Measurements from ENCODE around the gene GAGE10. TPM values are rescaled to one million over a fixed set of nuclear protein-coding genes. Genes with fewer than 3 reads are reported as not detected.

Gene GAGE10, protein sequence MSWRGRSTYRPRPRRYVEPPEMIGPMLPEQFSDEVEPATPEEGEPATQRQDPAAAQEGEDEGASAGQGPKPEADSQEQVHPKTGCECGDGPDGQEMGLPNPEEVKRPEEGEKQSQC
- total RNA-seq = not detected in 2 replicates

DNA sequence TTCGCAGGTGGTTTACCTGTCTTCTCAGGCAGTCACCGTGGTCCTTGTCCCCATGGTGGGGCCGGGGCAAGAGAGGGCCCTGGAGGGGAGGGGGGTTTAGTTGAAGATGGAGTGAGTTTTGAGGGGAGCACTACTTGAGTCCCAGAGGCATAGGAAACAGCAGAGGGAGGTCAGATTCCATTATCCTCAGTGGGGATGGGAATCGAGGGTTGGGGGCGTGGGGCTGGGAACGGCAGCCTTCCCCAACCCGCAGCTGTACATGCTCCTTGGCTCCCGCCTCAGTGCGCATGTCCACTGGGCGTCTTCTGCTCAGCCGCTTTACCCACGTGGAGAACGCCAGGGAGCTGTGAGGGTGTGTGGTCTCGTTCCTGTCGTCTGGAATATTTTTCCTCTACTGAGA is at the start of gene GAGE10:
GAGE10 (plus strand) TSS at position 301 of the 400 bp plus-strand sequence. CDS start 1,214 bp downstream, outside the sequence.

DNA sequence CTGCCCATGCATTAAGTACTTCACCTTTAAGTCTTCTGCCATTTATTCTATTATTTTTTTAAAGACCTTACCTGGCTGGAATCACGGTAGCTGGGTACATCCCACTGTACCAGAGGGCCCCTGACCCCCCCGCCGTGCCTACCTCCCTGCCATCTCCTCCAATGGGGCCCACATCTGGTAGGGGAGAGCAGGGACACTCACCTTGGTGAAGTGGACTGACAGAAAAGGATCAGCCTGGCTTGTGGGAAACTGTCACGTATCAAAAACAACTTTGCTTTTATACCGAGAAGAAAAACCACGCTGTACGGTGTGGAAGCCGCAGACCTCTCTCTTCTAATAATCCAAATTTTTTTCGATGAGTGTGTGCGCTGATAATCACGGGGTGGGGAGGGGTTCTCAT is 39.0 kb upstream of the GAGE10 start, which contains the start of gene FOXP3:
FOXP3 (minus strand) TSS at position 251 of the 400 bp plus-strand sequence. CDS start 6,205 bp downstream, outside the sequence.

DNA sequence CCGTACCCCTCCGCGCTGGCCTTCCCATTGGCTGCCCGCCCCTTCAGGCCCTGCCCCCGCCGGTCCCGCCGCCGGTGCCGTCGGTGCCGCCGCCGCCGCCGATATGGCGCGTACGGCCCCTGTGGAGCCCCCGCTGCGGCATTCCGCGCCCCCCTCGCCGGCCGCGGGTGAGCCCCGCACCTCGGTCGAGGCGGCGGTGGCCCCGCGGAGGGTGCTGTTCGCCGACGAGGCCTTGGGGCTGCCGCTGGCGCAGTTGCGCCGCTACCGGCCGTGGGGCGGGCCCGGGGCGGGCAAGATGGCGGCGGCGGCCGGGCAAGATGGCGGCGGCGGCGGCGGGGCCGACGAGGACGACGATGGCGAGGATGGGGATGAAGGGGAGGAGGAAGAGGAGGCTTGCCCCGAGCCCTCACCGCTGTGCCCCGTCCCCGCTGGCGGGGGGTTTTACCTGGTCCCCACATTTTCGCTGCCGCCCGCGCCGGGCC is 33.6 kb upstream of the GAGE10 start, which contains the start of gene PPP1R3F:
PPP1R3F (plus strand) TSS at position 27 of the 482 bp plus-strand sequence; CDS start at position 104, 77 bp downstream.

DNA sequence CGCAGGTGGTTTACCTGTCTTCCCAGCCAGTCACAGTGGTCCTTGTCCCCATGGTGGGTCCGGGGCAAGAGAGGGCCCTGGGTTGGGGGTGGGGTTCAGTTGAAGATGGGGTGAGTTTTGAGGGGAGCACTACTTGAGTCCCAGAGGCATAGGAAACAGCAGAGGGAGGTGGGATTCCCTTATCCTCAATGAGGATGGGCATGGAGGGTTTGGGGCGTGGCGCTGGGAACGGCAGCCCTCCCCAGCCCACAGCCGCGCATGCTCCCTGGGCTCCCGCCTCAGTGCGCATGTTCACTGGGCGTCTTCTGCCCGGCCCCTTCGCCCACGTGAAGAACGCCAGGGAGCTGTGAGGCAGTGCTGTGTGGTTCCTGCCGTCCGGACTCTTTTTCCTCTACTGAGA is 18.3 kb downstream of the GAGE10 start, which contains the start of gene GAGE12J:
GAGE12J (plus strand) TSS at position 301 of the 400 bp plus-strand sequence. CDS start 1,157 bp downstream, outside the sequence.

DNA sequence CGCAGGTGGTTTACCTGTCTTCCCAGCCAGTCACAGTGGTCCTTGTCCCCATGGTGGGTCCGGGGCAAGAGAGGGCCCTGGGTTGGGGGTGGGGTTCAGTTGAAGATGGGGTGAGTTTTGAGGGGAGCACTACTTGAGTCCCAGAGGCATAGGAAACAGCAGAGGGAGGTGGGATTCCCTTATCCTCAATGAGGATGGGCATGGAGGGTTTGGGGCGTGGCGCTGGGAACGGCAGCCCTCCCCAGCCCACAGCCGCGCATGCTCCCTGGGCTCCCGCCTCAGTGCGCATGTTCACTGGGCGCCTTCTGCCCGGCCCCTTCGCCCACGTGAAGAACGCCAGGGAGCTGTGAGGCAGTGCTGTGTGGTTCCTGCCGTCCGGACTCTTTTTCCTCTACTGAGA is 27.8 kb downstream of the GAGE10 start, which contains the start of gene GAGE13:
GAGE13 (plus strand) TSS at position 301 of the 400 bp plus-strand sequence. CDS start 1,156 bp downstream, outside the sequence.

Other genes starting within 250 kb of the GAGE10 start
- 3.1 and 10.0 TPM in 2 replicates for gene CCDC120, start 244.6 kb upstream of the GAGE10 start, total RNA-seq
- gene PRAF2, start 229.6 kb upstream of the GAGE10 start, total RNA-seq = 27.7 and 35.4 TPM in 2 replicates
- 30.3 and 77.5 TPM in 2 replicates for gene WDR45, start 223.8 kb upstream of the GAGE10 start, total RNA-seq
- gene GPKOW, start 179.9 kb upstream of the GAGE10 start, total RNA-seq = 19.9 and 21.2 TPM in 2 replicates
- gene MAGIX, start 140.9 kb upstream of the GAGE10 start, total RNA-seq = 1.8 and 4.6 TPM in 2 replicates
- 109 and 200 TPM in 2 replicates for gene PLP2, start 131.7 kb upstream of the GAGE10 start, total RNA-seq
- gene PRICKLE3, start 117.3 kb upstream of the GAGE10 start, total RNA-seq = 9.8 and 10.8 TPM in 2 replicates
- 1.5 TPM in 1 of 2 replicates, not detected in the other for gene SYP, start 103.5 kb upstream of the GAGE10 start, total RNA-seq
- under 0.01 TPM in 1 of 2 replicates, not detected in the other for gene CACNA1F, start 70.3 kb upstream of the GAGE10 start, total RNA-seq
- gene CCDC22, start 68.2 kb upstream of the GAGE10 start, total RNA-seq = 22.0 and 23.7 TPM in 2 replicates
- not detected in 2 replicates for gene FOXP3, start 38.9 kb upstream of the GAGE10 start, total RNA-seq
- 1.5 and 9.5 TPM in 2 replicates for gene PPP1R3F, start 33.9 kb upstream of the GAGE10 start, total RNA-seq
- not detected in 2 replicates for gene GAGE12J, start 18.4 kb downstream of the GAGE10 start, total RNA-seq
- gene GAGE13, start 27.9 kb downstream of the GAGE10 start, total RNA-seq = not detected in 2 replicates
- not detected in 2 replicates for gene GAGE12C, start 228.5 kb downstream of the GAGE10 start, total RNA-seq
- gene GAGE12D, start 238.1 kb downstream of the GAGE10 start, total RNA-seq = not detected in 2 replicates
- gene GAGE12E, start 247.6 kb downstream of the GAGE10 start, total RNA-seq = not detected in 2 replicates

Data from mesangial cell (primary cell).